ENCODE results near the gene UBE2J2. TPM values are rescaled to one million over a fixed set of nuclear protein-coding genes. Genes with fewer than 3 reads are reported as not detected.

UBE2J2 gene
- total RNA-seq, 2 donors from 2014 or later: 43.1 to 83.3 TPM

GRCh38 chr1:1243807-1244191 is 29.9 kb downstream of the UBE2J2 start:
- intact Hi-C loops (cut with DNase I): no loop called here
- Histone ChIP-seq H3K4me3 (peak overlapping the region; percentile 40), H3K4me1 (no peaks in the 10 kb centered on the region), H3K9me3 (no peaks in the 10 kb centered on the region), H3K27ac (no peak overlapping the region), H3K9ac (ENCODE audit: low read depth in 2 of 2, low read length in 2 of 2) (peak overlapping the region in 1 of 2 donors; percentile 24), H3K27me3 (peaks cover 39% of the 10 kb centered on the region), H3K36me3 (no peaks in the 10 kb centered on the region)
- TF ChIP-seq CTCF (IDR thresholded peaks at IDR 0.05): no peak
- DNase-seq: no peak

- peaks cover 44% of the 10 kb centered on the region for H3K27me3 ChIP-seq
- H3K9me3 ChIP-seq: no peaks in the 10 kb centered on the region
- H3K4me1 ChIP-seq: no peaks in the 10 kb centered on the region
- intact Hi-C loops (cut with DNase I): no loop called here
- H3K36me3 ChIP-seq: no peaks in the 10 kb centered on the region
- H3K9ac ChIP-seq (ENCODE audit: low read depth in 2 of 2, low read length in 2 of 2): no peak overlapping the region
- DNase-seq: no peak
- H3K27ac ChIP-seq: no peak overlapping the region
- no peak for TF ChIP-seq CTCF (IDR thresholded peaks at IDR 0.05)
- peak overlapping the region; percentile 40 for H3K4me3 ChIP-seq
These were observed 30.4 kb downstream of the UBE2J2 start for GRCh38 chr1:1243266-1243660.

GRCh38 chr1:1242461-1243265 is 31.0 kb downstream of the UBE2J2 start:
- Histone ChIP-seq H3K36me3 (no peaks in the 10 kb centered on the region), H3K27me3 (peaks cover 48% of the 10 kb centered on the region)
- no peak for DNase-seq

GRCh38 chr1:1241588-1242219 is 31.9 kb downstream of the UBE2J2 start:
- intact Hi-C loops (cut with DNase I): no loop called here
- Histone ChIP-seq H3K4me1 (peaks cover 8% of the 10 kb centered on the region), H3K36me3 (no peaks in the 10 kb centered on the region), H3K27ac (no peak overlapping the region), H3K27me3 (peaks cover 45% of the 10 kb centered on the region), H3K9ac (ENCODE audit: low read depth in 2 of 2, low read length in 2 of 2) (no peak overlapping the region), H3K9me3 (no peaks in the 10 kb centered on the region), H3K4me3 (no peak overlapping the region)
- no peak for TF ChIP-seq CTCF (IDR thresholded peaks at IDR 0.05)
- no peak for DNase-seq

More at GRCh38 chr1:1242461-1243265, 31.0 kb downstream of the UBE2J2 start:
- H3K27ac ChIP-seq: no peak overlapping the region
- no peaks in the 10 kb centered on the region for H3K9me3 ChIP-seq
- intact Hi-C loops (cut with DNase I): no loop called here
- TF ChIP-seq CTCF (IDR thresholded peaks at IDR 0.05): no peak
- no peak overlapping the region for H3K9ac ChIP-seq (ENCODE audit: low read depth in 2 of 2, low read length in 2 of 2)
- peaks cover 3% of the 10 kb centered on the region for H3K4me1 ChIP-seq
- no peak overlapping the region for H3K4me3 ChIP-seq

- no peak overlapping the region for H3K9ac ChIP-seq (ENCODE audit: low read depth in 2 of 2, low read length in 2 of 2)
- intact Hi-C loops (cut with DNase I): no loop called here
- no peaks in the 10 kb centered on the region for H3K9me3 ChIP-seq
- no peak for DNase-seq
- no peaks in the 10 kb centered on the region for H3K36me3 ChIP-seq
- no peak overlapping the region for H3K4me3 ChIP-seq
- H3K27me3 ChIP-seq: peaks cover 38% of the 10 kb centered on the region
- no peak overlapping the region for H3K27ac ChIP-seq
- peaks cover 8% of the 10 kb centered on the region for H3K4me1 ChIP-seq
- no peak for TF ChIP-seq CTCF (IDR thresholded peaks at IDR 0.05)
These were observed 32.6 kb downstream of the UBE2J2 start for GRCh38 chr1:1240822-1241587.

All from colonic mucosa (tissue), 4 donors.